Measurements from ENCODE around the gene ITGAV.

- TF ChIP-seq CTCF (tag by site-specific recombination; IDR thresholded peaks at IDR 0.05), result no peak
- no peak for TF ChIP-seq ZNF510 (tag by site-specific recombination; IDR thresholded peaks at IDR 0.05; ENCODE audit: insufficient replicate concordance)
- no peak for TF ChIP-seq ZNF660 (tag by site-specific recombination; IDR thresholded peaks at IDR 0.05)
- no peak for TF ChIP-seq YY1 (tag by site-specific recombination; IDR thresholded peaks at IDR 0.05)
- TF ChIP-seq ZNF24 (tag by site-specific recombination; IDR thresholded peaks at IDR 0.05), result no peak
- no peak for TF ChIP-seq ELK4 (IDR thresholded peaks at IDR 0.05; ENCODE audit: borderline replicate concordance, low read depth, low read length)
- TF ChIP-seq ZNF654 (tag by site-specific recombination; IDR thresholded peaks at IDR 0.05; ENCODE audit: low read depth), result no peak
- TF ChIP-seq KLF1 (tag by site-specific recombination; IDR thresholded peaks at IDR 0.05), result no peak
- TF ChIP-seq PRDM1 (tag by site-specific recombination; IDR thresholded peaks at IDR 0.05), result no peak
- no peak for TF ChIP-seq ZNF132 (tag by site-specific recombination; IDR thresholded peaks at IDR 0.05; ENCODE audit: borderline replicate concordance)
Measured at GRCh38 chr2:186675380-186675779, 85.5 kb downstream of the ITGAV start.

All from HEK293 (cell line).